ENCODE measurements around the gene RPH3AL.
"Not testable (repeated sequence)": the region's sequence is repeated elsewhere in the genome, so short reads cannot be mapped to it uniquely, and the experiment has no call there.

The RPH3AL gene

DNA sequence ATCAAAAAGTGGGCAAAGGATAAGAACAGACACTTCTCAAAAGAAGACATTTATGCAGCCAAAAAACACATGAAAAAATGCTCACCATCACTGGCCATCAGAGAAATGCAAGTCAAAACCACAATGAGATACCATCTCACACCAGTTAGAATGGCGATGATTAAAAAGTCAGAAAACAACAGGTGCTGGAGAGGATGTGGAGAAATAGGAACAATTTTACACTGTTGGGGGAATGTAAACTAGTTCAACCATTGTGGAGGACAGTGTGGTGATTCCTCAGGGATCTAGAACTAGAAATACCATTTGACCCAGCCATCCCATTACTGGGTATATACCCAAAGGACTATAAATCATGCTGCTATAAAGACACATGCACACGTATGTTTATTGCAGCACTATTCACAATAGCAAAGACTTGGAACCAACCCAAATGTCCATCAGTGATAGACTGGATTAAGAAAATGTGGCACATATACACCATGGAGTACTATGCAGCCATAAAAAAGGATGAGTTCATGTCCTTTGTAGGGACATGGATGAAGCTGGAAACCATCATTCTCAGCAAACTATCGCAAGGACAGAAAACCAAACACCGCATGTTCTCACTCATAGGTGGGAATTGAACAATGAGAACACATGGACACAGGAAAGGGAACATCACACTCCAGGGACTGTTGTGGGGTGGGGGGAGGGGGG lies 80.5 kb downstream of the RPH3AL start:
- H3K27me3 Mint-ChIP-seq, H3K4me3 Mint-ChIP-seq, H3K9me3 Mint-ChIP-seq, H3K27ac Mint-ChIP-seq, DNase-seq, ATAC-seq, H3K4me1 Mint-ChIP-seq: not testable (repeated sequence)

DNA sequence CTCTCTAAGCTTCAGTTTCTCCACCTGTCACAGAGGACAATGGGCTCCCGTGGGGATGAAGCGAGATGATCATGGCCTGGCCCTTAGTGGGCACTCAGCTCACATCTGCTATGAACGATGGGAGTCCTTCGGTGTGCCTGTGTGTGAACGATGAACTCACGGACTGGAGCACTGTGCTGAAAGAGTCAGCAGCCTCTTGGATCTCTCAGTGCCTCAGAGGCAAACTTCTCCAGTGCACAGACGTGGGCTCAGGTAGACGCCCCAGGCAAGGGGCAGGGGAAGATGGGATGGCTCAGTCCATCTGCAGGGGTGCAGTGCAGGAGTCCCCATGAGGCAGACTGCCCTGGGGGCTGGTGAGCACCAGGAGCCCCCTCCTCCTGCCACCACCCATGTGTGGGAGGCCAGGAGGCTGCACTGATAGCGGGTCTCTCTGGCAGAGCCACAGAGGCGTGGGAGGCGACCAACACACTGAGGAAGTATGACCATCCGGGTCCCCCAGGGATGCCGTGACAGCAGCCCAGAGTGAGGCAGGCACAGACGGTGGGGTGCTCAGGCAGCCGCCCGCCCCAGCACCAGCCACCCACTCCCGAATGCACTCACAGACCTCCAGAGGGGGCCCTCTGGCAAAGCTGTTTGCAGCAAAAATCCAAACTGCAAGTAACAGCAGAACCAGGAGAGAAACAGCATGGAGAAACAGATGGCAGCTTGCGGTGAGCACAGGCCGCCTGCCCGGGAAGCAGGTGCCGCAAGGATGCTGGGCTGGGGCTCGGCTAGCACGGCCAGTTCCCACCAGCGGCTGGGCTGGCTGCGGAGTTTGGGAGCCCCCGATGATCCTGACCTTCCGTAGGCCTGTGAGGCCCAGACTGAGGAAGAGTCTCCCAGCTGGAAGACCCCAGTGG lies 82.7 kb downstream of the RPH3AL start:
- H3K27me3 Mint-ChIP-seq = peaks cover 7% of the 10 kb centered on the region
- DNase-seq = peak in 1 of 2 donors; percentile 1
- no peak overlapping the region for H3K4me3 Mint-ChIP-seq
- H3K27ac Mint-ChIP-seq = no peak overlapping the region
- H3K4me1 Mint-ChIP-seq = no peaks in the 10 kb centered on the region
- no peaks in the 10 kb centered on the region for H3K9me3 Mint-ChIP-seq
- ATAC-seq = no peak

DNA sequence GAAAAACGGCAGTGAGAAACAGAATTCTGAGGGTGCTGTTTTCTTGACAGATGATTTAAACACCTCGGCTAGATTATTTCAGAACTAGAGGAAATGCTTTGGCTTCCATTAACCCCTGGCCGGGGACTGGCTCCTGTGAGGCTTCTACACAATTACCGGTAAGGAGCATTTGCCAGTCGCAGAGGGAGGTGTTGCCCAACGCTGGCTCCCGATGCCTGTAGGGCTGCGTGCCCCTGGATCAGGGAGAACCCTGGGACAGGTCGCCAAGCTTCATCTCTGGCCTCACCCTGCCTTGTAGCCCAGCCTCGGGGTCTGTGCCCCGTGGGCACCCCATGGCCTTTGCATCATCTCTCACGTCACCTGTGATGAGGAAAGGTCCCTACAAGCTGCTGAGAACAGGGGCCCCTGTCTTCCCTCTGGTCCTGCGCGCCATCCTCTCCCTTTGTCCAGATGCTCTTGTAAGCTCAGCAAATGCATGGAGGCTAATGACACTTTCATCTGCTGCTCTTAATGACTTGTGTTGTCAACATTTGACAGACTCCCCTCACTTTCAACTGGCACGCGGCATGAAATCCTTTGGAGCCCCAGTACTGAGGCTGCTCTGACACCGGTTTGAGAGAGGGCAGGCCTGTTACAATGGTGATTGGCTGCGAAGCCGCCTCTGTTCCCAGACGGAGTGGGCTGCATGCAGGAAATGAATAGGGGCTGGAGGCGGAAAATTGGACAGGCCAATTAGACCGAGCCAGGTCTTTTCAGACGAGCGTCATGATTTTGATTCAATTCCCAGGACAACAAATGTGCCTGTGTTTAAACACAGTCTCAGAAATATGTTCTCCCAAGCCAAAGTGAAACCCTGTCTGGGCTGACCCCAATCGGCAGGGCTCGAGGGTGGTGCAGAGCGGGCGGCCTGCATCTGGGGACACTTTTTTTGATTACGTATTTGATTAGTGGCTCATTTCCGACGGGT lies 85.6 kb downstream of the RPH3AL start:
- no peaks in the 10 kb centered on the region for H3K9me3 Mint-ChIP-seq
- H3K4me3 Mint-ChIP-seq = no peak overlapping the region
- DNase-seq (peak in 1 of 2 donors; percentile 4), ATAC-seq (no peak)
- peak overlapping the region in 1 of 2 donors; percentile 45 for H3K27ac Mint-ChIP-seq
- H3K27me3 Mint-ChIP-seq = peaks cover 7% of the 10 kb centered on the region
- H3K4me1 Mint-ChIP-seq = no peaks in the 10 kb centered on the region

DNA sequence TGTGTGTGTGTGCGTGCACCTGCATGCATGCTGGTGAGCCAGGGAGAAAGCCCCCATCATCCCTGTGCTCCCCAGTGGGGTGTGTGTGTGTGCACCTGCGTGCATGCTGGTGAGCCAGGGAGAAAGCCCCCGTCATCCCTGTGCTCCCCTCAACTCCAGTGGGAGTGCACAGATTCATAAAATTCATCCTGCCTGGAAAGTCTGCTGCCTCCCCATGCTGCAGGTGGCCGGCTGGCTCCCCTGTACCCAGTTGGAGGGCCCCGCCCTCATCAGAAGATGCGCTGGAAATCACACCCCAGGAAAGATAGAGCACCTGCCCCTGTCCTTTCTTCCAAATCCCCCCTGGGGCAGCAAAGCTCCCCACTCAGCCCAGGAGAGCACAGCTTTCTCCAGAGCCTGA lies 86.4 kb downstream of the RPH3AL start:
- H3K27ac Mint-ChIP-seq = peak overlapping the region in 1 of 2 donors; percentile 45
- no peak overlapping the region for H3K4me3 Mint-ChIP-seq
- peaks cover 7% of the 10 kb centered on the region for H3K27me3 Mint-ChIP-seq
- no peak for ATAC-seq
- DNase-seq = peak in 1 of 2 donors; percentile 6
- H3K9me3 Mint-ChIP-seq = no peaks in the 10 kb centered on the region
- H3K4me1 Mint-ChIP-seq = no peaks in the 10 kb centered on the region

DNA sequence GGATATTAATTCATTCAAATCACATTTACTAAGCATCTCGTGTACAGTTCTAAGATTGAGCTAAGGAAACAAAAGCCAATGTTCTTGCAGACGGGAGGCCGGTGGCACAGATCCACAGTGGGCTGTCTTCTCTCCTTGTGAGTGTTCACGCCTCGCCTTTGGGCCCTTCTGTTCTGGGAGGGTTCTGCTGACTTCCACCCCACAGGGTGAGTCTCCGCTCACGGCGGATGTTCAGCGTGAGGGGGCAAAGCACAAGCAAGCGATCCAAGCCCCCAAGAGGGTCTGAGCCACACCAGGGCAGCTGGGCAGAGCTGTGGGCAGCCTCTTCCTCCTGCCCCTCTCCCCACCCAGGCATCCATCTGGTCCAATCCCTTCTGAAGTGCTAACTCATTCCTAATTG lies 86.9 kb downstream of the RPH3AL start:
- no peaks in the 10 kb centered on the region for H3K4me1 Mint-ChIP-seq
- H3K9me3 Mint-ChIP-seq = no peaks in the 10 kb centered on the region
- DNase-seq (peak in 1 of 2 donors; percentile 5), ATAC-seq (no peak)
- H3K4me3 Mint-ChIP-seq = no peak overlapping the region
- peaks cover 12% of the 10 kb centered on the region for H3K27me3 Mint-ChIP-seq
- no peak overlapping the region for H3K27ac Mint-ChIP-seq

DNA sequence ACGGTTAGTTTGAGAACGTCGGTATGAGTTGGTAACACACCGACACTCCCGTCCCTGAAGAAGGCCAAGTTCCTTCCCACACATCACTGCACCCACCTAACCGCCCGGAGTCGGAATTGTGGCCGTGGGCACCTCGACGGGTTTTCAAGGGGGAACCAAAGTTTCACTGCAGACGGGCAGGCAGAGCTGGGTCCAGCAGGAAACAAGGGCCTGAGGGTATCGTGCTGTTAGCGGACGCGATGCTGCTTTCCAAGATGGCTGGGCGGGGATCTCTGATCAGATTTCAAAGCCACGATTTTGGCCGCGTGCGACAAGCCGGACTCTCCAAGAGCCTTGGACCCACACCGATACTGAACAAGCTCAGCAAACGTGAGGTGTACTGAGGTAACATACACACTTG lies 88.8 kb downstream of the RPH3AL start:
- H3K4me3 Mint-ChIP-seq = no peak overlapping the region
- no peak overlapping the region for H3K27ac Mint-ChIP-seq
- H3K9me3 Mint-ChIP-seq = no peaks in the 10 kb centered on the region
- DNase-seq = peak in 1 of 2 donors; percentile 4
- H3K27me3 Mint-ChIP-seq = peaks cover 31% of the 10 kb centered on the region
- ATAC-seq = no peak
- H3K4me1 Mint-ChIP-seq = no peaks in the 10 kb centered on the region

DNA sequence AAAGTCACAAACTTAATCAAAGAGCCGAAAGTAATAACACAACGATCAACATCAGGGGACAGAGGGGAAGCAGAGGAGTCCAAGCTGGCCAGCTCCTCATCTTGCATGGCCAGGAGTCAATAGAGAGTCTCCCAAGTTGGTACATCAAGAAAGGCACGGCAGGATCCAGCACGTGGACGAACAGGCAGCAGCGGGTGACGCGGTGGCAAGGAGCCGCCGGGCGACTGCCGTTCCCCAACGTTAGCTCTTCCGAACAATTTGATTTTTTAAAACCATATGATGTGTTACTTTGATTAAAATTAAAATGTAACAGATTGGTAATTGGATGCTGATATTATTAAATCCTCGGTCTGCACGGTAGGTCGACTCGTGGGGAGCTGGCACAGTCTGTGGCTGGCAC lies 89.3 kb downstream of the RPH3AL start:
- Mint-ChIP-seq H3K27me3 (peaks cover 36% of the 10 kb centered on the region), H3K9me3 (no peaks in the 10 kb centered on the region), H3K4me1 (peaks cover 1% of the 10 kb centered on the region), H3K4me3 (no peak overlapping the region), H3K27ac (no peak overlapping the region)
- no peak for DNase-seq
- no peak for ATAC-seq

DNA sequence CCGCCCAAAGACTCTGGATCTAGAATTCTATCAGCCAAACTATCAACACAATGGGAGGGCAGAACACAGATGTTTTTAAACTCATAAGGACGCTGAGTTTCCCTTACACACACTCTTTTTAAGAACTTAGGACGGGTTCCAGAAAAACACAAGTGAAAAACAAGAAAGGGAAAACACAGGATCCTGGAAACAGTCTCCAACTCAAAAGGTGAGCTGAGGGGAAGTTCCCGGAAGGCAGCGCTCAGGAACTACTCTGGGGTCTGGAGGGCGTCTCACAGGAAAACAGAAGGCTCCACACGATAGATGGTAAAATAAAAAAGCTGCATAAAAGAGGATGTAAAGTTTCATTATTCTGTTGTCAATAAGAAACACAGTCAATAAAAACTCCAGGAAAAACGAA lies 91.0 kb downstream of the RPH3AL start:
- no peaks in the 10 kb centered on the region for H3K9me3 Mint-ChIP-seq

DNA sequence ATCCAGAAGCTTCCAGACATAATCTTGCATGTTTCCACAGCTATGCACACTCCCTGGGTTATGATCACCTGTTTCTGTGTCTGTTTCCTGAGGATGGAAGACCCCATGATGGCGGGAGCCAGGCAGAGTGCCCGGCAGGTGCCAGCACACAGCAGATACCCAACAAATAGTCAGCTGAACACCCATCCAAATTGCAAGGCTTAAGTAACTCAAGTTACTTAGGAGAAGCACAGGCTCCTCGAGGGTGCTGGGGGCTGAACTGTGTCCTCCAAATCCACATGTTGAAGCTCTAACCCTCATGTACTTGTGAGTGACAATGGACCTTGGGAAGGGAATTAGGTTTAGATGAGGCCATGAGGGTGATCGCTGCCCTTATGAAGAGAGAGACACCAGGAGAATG lies 91.7 kb downstream of the RPH3AL start:
- peaks cover 6% of the 10 kb centered on the region for H3K4me1 Mint-ChIP-seq
- no peak overlapping the region for H3K27ac Mint-ChIP-seq
- no peak for ATAC-seq
- no peak overlapping the region for H3K4me3 Mint-ChIP-seq
- DNase-seq = no peak
- peaks cover 35% of the 10 kb centered on the region for H3K27me3 Mint-ChIP-seq
- no peaks in the 10 kb centered on the region for H3K9me3 Mint-ChIP-seq

More for the DNA sequence above, 91.0 kb downstream of the RPH3AL start:
- H3K4me1 Mint-ChIP-seq = peaks cover 6% of the 10 kb centered on the region
- H3K4me3 Mint-ChIP-seq = no peak overlapping the region
- no peak for DNase-seq
- no peak overlapping the region for H3K27ac Mint-ChIP-seq
- peaks cover 35% of the 10 kb centered on the region for H3K27me3 Mint-ChIP-seq
- no peak for ATAC-seq

DNA sequence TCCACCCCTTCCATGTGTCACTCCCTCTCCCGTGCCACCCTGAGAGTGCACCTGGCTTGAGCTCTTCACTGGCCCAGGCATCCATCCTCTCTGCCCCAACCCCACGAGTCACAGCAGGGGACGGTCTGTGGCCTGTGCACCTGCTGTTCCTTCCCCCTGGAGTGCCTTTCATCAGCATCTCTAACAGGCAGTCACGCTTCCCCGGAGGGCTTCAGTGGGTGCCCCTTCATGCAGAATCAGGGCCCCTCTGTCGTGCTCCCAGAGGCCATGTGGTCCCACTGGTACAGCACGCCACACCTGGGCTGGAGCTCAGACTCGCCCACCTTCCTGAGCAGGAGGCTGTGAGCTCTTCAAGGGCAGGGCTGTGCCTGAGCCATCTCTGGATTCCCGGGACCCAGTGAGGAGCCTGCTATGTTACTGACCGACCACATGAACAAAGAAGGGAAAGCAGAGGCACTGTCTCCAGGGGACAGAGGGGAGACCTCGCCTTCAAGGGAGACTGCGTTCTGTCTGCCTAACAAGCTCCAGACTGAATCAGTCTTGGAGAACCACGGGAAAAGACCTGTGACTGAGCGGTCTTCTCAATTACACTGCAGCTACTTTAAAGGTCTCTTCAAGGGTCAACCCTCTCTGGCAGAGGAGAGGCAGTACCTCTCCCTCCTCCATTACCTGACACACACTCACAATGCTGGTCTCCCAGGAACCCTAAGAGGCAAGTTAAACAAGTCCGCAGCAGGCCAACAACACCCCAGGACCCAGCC lies 92.4 kb downstream of the RPH3AL start:
- peaks cover 35% of the 10 kb centered on the region for H3K27me3 Mint-ChIP-seq
- peak in 1 of 2 donors; percentile 4 for DNase-seq

DNA sequence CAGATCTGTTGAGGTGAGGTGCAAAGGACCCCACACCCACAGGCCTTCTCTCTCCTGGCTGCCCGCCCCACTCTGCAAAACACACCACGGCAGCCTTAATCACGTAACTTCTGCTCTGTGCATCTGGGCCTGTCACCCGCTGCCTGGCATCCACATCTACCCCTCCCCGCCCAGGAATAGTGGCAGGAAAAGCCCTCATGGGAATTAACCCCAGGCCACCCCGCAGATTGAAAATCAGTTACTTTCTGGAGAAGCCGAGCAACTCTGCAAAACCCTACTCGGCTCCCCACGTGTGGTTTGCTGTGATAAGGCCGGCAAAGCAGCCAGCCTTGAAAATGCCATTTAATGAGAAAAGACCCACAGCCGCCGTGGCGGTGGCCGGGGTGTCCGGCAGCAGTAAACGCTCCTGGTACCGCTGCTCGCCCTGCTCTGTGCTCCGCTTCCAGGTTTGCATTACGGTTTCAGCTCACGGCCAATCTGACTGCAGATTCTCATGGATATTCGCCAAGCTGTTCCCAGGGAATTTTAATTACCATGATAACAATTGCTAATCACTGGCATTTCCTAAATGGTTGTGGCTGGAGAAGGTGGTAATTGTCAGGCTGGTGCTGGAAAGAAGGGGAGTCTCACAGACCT lies 93.1 kb downstream of the RPH3AL start:
- no peaks in the 10 kb centered on the region for H3K9me3 Mint-ChIP-seq
- no peak overlapping the region for H3K27ac Mint-ChIP-seq
- DNase-seq (peak in 1 of 2 donors; percentile 4), ATAC-seq (no peak)
- peaks cover 6% of the 10 kb centered on the region for H3K4me1 Mint-ChIP-seq
- H3K27me3 Mint-ChIP-seq = peaks cover 35% of the 10 kb centered on the region
- H3K4me3 Mint-ChIP-seq = no peak overlapping the region

More for the DNA sequence above, 92.4 kb downstream of the RPH3AL start:
- H3K4me3 Mint-ChIP-seq = no peak overlapping the region
- no peak overlapping the region for H3K27ac Mint-ChIP-seq
- ATAC-seq = no peak
- H3K4me1 Mint-ChIP-seq = peaks cover 6% of the 10 kb centered on the region
- no peaks in the 10 kb centered on the region for H3K9me3 Mint-ChIP-seq

DNA sequence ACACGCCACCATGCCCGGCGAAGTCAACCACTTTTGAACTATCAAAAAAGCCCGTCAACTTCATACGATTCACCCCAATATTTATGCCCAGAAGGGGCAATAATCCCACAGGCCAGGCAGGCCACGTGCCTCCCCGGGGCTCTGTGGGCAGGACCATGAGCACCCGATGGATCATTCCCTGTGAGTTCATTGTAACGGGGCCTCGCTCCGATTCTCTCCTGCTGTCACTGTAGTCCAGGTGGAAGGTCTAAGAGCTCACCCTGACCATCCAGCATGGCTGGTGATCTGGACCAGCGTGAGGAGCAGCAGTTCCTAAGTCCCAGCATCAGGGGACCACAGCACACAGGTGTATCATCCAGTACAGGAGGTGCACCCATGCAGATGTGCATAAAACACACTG lies 93.7 kb downstream of the RPH3AL start:
- no peaks in the 10 kb centered on the region for H3K9me3 Mint-ChIP-seq
- ATAC-seq (no peak), DNase-seq (peak in 1 of 2 donors; percentile 7)
- H3K4me1 Mint-ChIP-seq = peaks cover 6% of the 10 kb centered on the region
- H3K27ac Mint-ChIP-seq = peak overlapping the region in 1 of 2 donors; percentile 8
- no peak overlapping the region for H3K4me3 Mint-ChIP-seq
- H3K27me3 Mint-ChIP-seq = peaks cover 35% of the 10 kb centered on the region

DNA sequence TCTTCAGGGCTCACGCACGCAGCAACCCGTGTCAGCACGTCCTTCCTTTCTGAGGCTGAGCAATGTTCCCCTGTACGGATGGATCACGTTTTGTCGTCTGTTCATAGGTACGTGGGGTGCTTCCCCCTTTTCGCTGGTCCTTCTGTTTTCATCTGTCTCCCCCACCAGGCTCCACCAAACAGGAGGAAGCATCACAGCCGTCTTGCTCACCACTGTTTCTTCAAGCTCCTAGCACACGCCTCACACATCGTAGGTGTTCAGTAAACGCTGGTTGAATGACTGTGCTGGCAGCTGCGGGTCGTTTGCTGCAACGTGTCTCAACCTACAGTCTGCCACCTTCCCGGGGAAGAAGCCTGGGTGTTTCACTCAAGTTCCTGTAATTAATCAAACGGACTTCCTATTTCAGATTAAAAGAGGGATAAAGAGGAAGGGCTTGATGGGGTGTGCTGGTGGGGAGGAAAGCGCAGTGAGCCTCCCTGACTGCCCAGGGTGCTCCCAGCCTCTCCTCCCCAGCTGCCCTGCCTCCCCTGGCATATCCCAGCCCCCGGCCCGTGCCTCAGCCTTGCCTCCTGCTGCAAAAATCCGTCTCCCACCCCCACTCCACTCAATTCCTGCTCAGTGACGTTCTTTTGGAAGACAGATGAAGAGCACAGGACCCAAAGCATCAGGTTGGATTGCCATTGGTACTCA lies 94.4 kb downstream of the RPH3AL start:
- Mint-ChIP-seq H3K27me3 (peaks cover 35% of the 10 kb centered on the region), H3K27ac (no peak overlapping the region), H3K4me3 (peak overlapping the region in 1 of 2 donors; percentile 5), H3K9me3 (no peaks in the 10 kb centered on the region), H3K4me1 (peaks cover 6% of the 10 kb centered on the region)
- ATAC-seq = no peak
- peak in 1 of 2 donors; percentile 4 for DNase-seq

Data from stimulated activated naive CD8-positive, alpha-beta T cell treated with anti-CD3 and anti-CD28 coated beads, Interleukin-15, amount 100 ng/mL, for 72 hours (primary cell).